GM19324 (cell line): Measurements from ENCODE around the gene DAW1.
"Not testable (repeated sequence)": the region's sequence is repeated elsewhere in the genome, so short reads cannot be mapped to it uniquely, and the experiment has no call there.

Source experiments
- ATAC-seq: cut with Tn5 transposase; IDR thresholded peaks from one replicate; pipeline ENCODE4 v1.9.1; 2021; ENCODE audit warnings: mild to moderate bottlenecking, moderate library complexity; ENCODE audit not compliant: unreplicated experiment, low FRiP score

The DAW1 gene

DNA sequence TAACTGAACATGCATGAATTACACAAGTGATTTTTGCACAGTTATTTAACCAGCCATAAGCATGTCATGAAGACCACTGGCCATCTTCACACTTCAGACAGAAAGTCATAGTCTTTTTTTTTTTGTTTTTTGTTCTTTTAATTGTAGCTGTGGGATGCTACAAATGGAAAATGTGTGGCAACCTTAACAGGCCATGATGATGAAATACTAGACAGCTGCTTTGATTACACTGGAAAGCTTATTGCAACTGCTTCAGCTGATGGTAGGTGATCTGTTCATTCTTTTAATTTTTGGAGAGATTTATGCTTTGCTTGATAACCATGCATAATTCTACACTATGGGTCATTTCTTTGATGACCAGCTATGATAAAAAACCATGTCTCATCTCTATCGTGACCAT is 35.6 kb downstream of the DAW1 start:
- no peak for ATAC-seq

DNA sequence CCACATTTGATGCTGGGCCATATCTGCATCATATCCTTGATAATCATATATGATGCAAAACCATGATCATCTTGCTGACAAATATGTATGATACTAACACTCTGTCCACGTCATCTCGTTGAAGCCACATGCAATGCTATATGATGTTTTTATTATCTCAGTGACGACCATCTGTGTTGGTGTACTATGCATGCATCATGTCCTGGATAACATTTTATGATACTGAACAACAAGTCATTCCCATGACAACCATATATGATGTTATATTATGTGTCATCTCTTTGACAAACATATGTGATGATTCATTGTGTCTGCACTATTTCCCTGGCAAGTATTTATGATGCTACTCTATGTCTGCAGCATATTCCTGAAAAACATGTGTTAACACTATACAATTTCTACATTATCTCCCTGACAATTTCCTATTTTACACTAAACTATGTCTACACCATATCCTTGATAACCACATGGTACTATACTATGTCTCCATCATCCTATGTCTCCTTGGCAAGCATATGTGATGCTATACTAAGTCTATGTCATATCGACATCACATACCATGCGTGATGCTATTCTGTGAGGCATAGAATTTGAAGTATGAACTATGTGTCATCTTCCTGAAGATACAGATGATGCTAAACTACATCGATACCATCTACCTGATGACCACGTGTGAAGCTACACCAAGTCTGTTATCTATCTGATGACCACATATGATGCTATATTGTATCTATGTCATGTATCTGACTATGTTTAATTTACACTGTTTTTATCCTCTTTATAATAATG is 37.0 kb downstream of the DAW1 start:
- ATAC-seq, result no peak

DNA sequence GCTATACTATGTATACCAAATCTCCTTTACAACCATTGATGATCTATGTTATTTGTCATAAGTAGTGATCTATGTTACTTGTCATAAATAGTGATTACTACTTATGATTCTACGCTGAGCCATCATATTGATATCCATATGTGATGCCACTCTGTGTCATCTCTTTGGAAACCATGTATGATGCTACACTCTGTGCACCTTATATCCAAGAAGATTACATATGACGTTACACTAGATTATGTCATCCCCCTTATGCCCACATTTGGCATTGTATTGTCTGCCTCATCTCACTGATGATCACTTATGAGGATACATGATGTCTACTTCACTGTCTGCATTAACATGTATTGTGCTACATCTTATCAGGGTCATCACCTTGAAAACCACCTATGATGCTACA is 42.9 kb downstream of the DAW1 start:
- no peak for ATAC-seq

DNA sequence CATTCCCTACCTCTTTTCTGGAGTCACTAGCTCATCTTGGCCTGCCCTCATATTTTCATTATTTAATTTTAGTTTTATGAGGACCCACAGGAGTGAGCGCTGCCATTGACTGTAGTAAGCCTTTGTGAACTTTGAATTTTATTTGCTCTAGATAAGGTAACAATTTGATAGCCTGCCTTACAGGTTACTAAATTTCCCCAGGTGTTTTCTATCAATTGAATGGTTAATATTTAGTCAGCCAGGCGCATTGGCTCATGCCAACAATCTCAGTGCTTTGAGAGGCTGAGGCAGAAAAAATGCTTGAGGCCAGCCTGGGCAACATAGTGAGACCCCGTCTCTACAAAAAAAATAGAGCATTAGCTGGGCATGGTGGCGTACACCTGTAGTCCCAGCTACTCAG is 50.2 kb downstream of the DAW1 start:
- ATAC-seq, result no peak

DNA sequence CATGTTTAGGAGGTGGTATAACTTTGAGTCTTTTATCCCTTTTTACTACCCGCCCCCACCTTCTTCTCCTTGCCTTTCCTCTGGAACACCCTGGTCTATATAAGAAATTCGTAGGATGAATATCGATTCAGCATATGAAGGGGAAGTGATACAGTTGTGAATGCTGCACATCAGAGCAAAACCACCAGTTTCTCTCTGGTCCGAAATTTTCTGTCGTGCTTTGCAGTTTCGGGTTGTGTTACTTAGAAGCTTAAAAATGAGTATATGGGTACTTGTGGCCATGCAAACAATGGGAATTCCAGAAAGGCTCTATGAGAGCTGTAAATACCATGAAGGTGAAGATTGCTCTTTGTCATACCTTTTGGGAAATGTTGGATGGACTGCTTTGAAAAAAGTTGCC is 60.6 kb downstream of the DAW1 start:
- ATAC-seq, result no peak

DNA sequence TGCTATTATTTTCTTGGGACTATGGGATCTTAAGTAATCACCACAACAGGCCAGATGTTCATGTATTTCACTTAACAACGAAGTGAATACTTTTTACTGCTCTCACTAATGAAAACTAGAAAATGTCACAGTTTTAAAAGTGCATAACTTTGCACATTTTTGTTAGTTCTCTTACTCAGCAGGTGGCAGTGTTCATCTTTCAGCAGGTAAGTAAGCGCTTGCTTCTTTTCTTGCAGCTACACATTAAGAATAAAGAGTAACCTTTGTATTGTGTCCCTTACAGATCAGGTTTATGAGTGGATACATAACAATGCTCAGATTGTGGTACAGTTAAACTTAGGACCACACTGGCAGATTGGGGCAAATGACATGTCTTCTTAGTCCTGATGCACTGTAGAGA is 61.0 kb downstream of the DAW1 start:
- no peak for ATAC-seq

DNA sequence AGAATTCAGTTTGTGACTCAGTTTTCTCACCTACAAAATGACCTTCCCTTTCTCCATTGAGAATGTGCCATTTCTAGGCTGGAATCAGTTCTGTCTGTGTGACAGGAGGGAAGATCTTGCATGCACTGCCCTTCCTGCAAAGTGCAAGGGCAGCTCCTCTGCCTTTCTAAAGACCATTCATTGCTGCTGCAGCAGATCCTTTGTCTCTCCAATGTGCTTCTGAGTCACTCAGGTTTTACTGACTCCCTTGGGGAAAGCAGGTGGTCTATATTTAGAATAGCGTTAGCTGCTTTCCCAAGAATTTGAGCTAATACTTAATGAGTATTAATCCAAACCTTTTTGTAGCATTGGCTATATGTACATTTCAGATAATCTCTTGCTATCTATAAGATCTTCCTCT is 62.5 kb downstream of the DAW1 start:
- no peak for ATAC-seq

DNA sequence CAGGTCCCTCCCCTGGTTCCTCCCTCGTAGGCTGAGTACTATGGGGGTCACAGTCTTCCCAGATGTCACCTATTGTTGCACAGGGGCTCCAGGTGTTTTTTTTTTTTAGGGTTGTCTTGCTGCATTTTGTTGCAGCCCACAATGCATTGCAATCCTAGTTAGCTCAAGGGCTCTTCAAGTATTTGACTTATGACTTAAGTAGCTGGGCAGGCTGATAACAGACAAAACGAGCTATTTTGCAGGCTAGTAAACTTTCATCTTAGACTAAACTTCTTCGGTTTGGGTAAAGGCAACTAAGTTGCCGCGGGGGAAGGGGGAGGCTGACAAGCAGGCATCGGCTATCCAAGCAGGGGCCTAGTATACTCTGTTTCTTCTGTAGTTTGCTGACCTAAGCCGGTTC is 64.8 kb downstream of the DAW1 start:
- ATAC-seq, result not testable (repeated sequence)

DNA sequence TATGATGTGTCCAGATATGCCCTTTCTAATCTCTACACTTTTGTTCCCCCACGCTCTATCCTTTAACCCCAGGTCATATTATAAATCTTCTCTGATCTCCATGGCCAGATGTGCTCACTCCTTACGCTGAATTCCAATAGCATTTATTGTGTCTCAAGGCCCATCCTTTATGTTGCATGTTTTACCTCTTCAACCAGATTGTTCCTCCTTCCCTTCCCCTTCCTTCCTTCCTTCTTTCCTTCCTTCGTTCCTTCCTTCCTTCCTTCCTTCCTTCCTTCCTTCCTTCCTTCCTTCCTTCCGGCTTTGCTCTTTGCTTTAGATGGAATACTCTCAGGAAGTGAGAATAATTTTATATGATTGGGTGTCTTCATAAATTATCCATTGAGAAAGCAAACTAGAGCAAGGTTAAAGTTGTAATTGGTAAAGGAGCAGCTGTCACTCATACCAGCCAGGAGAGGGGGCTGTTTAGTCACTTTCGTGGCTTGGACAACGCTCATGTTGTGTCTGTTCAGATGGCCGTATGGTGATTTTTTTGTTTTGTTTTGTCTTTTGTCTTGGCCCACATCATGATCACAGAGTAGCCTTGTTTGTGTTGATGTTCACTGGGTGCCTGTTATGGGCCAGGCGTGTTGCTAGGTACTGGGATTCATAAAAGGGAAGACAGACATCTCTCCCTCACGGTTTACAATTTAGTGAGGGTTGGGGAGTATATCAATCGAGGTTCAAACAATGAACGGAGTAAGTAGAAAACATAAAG is 68.0 kb downstream of the DAW1 start:
- ATAC-seq, result no peak

DNA sequence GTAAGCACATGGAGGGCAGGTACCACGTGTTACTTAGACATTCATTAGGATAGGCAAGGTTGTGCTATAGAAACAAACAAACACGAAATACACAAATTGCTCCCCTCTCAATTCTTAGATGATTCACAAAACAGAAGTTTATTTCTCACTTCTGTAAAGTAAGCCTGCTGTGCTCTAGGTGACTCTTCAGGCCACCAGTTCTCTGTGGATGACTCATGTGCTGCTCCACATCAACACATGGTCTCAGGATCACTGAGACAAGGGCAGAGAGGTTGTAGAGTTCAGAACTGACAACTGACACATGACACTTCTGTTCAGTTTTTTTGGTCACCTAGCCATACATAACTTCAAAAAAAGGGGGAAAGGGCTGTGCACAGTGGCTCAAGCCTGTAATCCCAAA is 70.6 kb downstream of the DAW1 start:
- no peak for ATAC-seq

DNA sequence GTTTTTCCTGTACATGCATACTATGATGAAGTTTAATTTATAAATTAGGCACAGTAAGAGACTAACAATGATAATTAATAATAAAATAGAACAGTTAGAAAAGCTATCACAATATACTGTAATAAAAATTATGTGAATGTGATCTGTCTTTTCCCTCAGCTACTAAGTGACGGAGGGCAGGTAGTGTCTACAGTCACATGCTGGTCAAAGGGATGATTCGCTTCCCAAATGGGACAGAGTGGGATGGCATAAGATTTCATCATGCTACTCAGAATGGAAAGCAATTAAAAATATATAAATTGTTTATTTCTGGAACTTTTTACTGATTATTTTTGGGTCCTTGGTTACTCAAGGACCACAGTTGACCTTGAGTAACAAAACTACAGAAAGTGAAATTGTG is 71.5 kb downstream of the DAW1 start:
- ATAC-seq, result no peak

DNA sequence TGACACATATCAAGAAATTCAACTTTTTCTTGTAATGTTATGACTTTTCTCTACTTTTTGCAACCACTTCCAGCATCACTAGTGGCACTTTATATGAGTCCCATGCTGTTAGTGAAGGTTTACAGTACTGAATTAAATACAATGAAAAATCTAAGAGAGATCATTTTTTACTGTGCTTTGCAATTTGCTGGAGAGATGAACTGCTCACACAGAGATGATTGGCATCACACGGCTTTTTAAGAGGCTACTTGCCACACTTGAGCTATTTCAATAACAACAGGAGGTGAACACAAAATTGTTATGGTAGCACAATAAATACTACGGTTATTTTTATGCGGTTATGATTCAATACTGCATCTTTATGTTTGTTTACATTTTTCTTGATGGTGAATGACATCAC is 88.9 kb downstream of the DAW1 start:
- ATAC-seq, result no peak

DNA sequence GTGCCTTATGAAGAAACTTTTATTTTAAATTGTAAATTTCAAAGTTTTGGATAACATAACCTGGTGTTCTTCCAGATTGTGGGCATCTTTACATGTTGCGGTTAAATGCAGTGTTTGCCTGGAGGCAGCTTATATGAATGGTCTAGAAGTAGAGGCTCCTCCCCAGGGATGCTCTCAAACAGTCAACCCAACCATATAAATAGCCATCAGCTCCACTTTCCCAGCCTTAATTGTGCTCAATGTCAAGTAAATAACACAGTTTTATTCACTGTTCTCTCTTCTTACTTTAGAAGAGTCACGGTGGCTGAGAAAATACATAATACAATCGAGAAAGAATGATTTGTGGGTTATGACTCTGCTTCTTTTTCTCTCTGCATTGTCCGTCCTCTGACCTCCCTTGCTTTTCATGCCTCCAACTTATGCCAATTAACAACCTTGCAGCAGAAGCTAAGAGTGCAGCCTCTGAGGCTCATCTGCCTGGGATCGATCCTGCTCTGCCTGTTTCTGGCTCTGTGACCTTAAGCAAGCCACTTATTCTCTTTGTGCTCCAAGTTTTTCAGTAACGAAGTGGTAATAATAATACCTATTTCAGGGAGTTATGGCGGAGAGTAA is 100.3 kb downstream of the DAW1 start:
- no peak for ATAC-seq

DNA sequence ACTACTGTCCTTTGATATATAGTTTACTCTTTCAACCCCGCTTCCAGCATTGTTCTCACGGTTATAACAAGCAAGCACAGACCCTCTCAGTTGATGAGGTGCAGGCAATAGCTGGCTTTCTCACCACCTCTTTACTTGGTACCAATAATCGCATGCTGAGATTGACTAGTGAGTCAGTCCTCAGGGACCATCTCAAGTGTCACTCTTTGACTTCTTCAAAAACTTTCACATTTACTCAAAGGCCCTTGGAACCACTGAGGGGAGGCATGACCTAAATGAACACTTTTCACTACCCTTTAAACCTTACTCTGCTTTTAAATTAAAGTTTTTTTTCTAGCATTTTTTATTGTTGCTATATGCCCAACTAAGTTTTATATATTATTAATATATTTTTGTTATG is 101.8 kb downstream of the DAW1 start:
- ATAC-seq, result no peak
